Measurements from ENCODE around the gene EXOC2.

- no peak for TF ChIP-seq NFIC (IDR thresholded peaks at IDR 0.05)
- TF ChIP-seq, protein P1, sequence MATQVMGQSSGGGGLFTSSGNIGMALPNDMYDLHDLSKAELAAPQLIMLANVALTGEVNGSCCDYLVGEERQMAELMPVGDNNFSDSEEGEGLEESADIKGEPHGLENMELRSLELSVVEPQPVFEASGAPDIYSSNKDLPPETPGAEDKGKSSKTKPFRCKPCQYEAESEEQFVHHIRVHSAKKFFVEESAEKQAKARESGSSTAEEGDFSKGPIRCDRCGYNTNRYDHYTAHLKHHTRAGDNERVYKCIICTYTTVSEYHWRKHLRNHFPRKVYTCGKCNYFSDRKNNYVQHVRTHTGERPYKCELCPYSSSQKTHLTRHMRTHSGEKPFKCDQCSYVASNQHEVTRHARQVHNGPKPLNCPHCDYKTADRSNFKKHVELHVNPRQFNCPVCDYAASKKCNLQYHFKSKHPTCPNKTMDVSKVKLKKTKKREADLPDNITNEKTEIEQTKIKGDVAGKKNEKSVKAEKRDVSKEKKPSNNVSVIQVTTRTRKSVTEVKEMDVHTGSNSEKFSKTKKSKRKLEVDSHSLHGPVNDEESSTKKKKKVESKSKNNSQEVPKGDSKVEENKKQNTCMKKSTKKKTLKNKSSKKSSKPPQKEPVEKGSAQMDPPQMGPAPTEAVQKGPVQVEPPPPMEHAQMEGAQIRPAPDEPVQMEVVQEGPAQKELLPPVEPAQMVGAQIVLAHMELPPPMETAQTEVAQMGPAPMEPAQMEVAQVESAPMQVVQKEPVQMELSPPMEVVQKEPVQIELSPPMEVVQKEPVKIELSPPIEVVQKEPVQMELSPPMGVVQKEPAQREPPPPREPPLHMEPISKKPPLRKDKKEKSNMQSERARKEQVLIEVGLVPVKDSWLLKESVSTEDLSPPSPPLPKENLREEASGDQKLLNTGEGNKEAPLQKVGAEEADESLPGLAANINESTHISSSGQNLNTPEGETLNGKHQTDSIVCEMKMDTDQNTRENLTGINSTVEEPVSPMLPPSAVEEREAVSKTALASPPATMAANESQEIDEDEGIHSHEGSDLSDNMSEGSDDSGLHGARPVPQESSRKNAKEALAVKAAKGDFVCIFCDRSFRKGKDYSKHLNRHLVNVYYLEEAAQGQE (IDR thresholded peaks at IDR 0.05; ENCODE audit: low read depth): no peak
- TF ChIP-seq, protein P2, sequence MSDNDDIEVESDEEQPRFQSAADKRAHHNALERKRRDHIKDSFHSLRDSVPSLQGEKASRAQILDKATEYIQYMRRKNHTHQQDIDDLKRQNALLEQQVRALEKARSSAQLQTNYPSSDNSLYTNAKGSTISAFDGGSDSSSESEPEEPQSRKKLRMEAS (IDR thresholded peaks at IDR 0.05): no peak
- TF ChIP-seq EP300 (IDR thresholded peaks at IDR 0.05; ENCODE audit: borderline replicate concordance): no peak
- TF ChIP-seq YY1 (IDR thresholded peaks at IDR 0.05; ENCODE audit: low read depth): no peak
- TF ChIP-seq TAF1 (IDR thresholded peaks at IDR 0.05; ENCODE audit: low read depth): no peak
- TF ChIP-seq, protein P3, sequence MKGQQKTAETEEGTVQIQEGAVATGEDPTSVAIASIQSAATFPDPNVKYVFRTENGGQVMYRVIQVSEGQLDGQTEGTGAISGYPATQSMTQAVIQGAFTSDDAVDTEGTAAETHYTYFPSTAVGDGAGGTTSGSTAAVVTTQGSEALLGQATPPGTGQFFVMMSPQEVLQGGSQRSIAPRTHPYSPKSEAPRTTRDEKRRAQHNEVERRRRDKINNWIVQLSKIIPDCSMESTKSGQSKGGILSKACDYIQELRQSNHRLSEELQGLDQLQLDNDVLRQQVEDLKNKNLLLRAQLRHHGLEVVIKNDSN (IDR thresholded peaks at IDR 0.05): no peak
- no peak for TF ChIP-seq FOXM1 (IDR thresholded peaks at IDR 0.05; ENCODE audit: borderline replicate concordance, low read depth)
- no peak for TF ChIP-seq CREB1 (IDR thresholded peaks at IDR 0.05; ENCODE audit: low read depth)
- TF ChIP-seq RAD21 (IDR thresholded peaks at IDR 0.05; ENCODE audit: low read depth): no peak
- no peak for TF ChIP-seq CEBPB (IDR thresholded peaks at IDR 0.05)
- TF ChIP-seq TCF12 (IDR thresholded peaks at IDR 0.05; ENCODE audit: low read depth): no peak
These were observed 20.4 kb upstream of the EXOC2 start for GRCh38 chr6:713351-713750.
